NT2/D1 (cell line): ENCODE data around the gene UBE2C.

Source experiments
- SUZ12 ChIP-seq: IDR thresholded peaks from 2 replicates; pipeline ENCODE4 v1.6.1; 2011; ENCODE audit not compliant: insufficient read length, insufficient read depth; ENCODE audit errors: extremely low read depth
- YY1 ChIP-seq: IDR thresholded peaks from 2 replicates; pipeline ENCODE4 v1.6.1; 2011; ENCODE audit not compliant: insufficient read length, insufficient read depth
- ZNF274 ChIP-seq: IDR thresholded peaks from 2 replicates; pipeline ENCODE4 v1.6.1; 2011; ENCODE audit warnings: mild to moderate bottlenecking, low read depth, low read length

DNA sequence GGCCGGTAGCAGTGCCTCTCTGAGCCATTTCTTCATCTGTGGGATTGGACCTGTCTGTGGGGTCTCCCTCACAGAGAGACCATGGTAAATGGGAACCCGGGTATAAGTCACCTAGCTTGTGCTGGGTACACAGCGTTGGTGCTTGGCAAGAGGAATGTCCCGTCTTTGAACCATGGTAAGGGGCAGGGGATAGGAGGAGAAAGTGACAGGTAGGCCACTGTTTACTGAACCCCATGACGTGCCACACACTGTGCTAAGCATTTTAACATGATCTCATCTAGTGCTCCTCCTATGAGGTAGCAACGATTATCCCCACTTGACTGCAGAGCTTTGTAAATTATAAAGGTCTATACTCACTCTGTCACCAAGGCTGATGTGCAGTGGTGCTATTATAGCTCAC lies 15.3 kb downstream of the UBE2C start:
- TF ChIP-seq ZNF274 (no peak), YY1 (no peak), SUZ12 (no peak)
